Stomach (tissue), 9 donors: ENCODE measurements around the gene EPB41L2. TPM values are rescaled to one million over a fixed set of nuclear protein-coding genes. Genes with fewer than 3 reads are reported as not detected.
"Not testable (repeated sequence)": the region's sequence is repeated elsewhere in the genome, so short reads cannot be mapped to it uniquely, and the experiment has no call there.

Experiments
- DNase-seq, 2 donors: peaks; one replicate each; pipeline versions ENCODE4 v3.0.0 to v3.0.0-alpha.2; 2013 to 2019
- H3K27ac ChIP-seq, 5 donors: fragments of 200-600 bp in 4 of 5; sonication (generic) in 4 of 5; one replicate each; pipeline ENCODE4 v1.5.1; 2013 to 2019; ENCODE audit warnings: mild to moderate bottlenecking in 1 of 5, moderate library complexity in 1 of 5
- H3K27me3 ChIP-seq, 3 donors: fragments of 200-600 bp; sonication (generic); one replicate each; pipeline ENCODE4 v1.5.1; 2017 to 2019; ENCODE audit warnings: mixed run types in 1 of 3
- H3K36me3 ChIP-seq, 4 donors: fragments of 200-600 bp; sonication (generic); 1 replicate in 3 of 4; 2 replicates in 1 of 4; pipeline ENCODE4 v1.5.1; 2016 to 2019
- H3K4me1 ChIP-seq, 4 donors: fragments of 200-600 bp; sonication (generic); one replicate each; pipeline ENCODE4 v1.5.1; 2016 to 2019
- H3K4me3 ChIP-seq, 4 donors: fragments of 200-600 bp; sonication (generic) in 3 of 4; one replicate each; pipeline ENCODE4 v1.5.1; 2016 to 2019; ENCODE audit warnings: mild to moderate bottlenecking in 1 of 4
- H3K9me3 ChIP-seq, 4 donors: fragments of 200-600 bp; sonication (generic); one replicate each; pipeline ENCODE4 v1.5.1; 2016 to 2019
- EP300 ChIP-seq: sonication (generic); formaldehyde crosslinking; IDR thresholded peaks from one replicate; pipeline ENCODE4 v1.6.1; 2017; ENCODE audit warnings: antibody characterized with exemption
- POLR2A ChIP-seq, 4 donors: fragments of 450-650 bp; IDR thresholded peaks; one replicate each; pipeline ENCODE4 v1.6.1; 2016; ENCODE audit warnings: antibody characterized with exemption in 4 of 4, control low read depth in 2 of 4, mild to moderate bottlenecking in 1 of 4, moderate library complexity in 1 of 4
- POLR2AphosphoS5 ChIP-seq, 3 donors: sonication (generic); formaldehyde crosslinking; IDR thresholded peaks; one replicate each; pipeline ENCODE4 v1.6.1; 2016; ENCODE audit warnings: antibody characterized with exemption in 3 of 3
- WGBS, 5 donors: extraction: QIAGEN DNeasy Blood & Tissue Kit in 3 of 5; methylation state at CpG; one replicate each; pipeline versions ENCODE4 v1.1.5 to v1.1.7; 2013 to 2018; 5-methylcytosine and 5-hydroxymethylcytosine counted together
- intact Hi-C: fragments of 100-400 bp; cut with DNase I; formaldehyde crosslinking; loops from one replicate; pipeline ENCODE4 v1.15.1; 2023; ENCODE audit warnings: low total_unique reads
- polyA plus RNA-seq, 3 donors: library from polyadenylated mRNA; stranded (reverse); fragments of 200-250 nt; gene quantifications; one replicate each; pipeline ENCODE4 v1.2.3, GENCODE V29; 2013
- total RNA-seq, 5 donors: library from RNA; depleted of rRNA; stranded (reverse); fragments of >200 nt; gene quantifications; one replicate each; pipeline versions ENCODE4 v1.1.0 to v1.2.3, GENCODE V29; 2014 to 2016
- TF ChIP-seq, protein P1 (sequence below), 7 experiments: fragments of 450-650 bp in 4 of 7; fragments of 200-600 bp in 3 of 7; sonication (generic) in 3 of 7; IDR thresholded peaks; one replicate each; pipeline ENCODE4 v1.5.1; 2016 to 2019; ENCODE audit warnings: antibody characterized with exemption in 7 of 7, control low read depth in 2 of 7, mild to moderate bottlenecking in 1 of 7
- donor health status: healthy with polysubstance abuse.
- donor health status: Bipolar disorder and iron deficiency.
- donor health status: healthy.

Gene EPB41L2
- total and polyA plus RNA-seq, 8 donors, result 12.5 to 238 (median 30.2) TPM

DNA sequence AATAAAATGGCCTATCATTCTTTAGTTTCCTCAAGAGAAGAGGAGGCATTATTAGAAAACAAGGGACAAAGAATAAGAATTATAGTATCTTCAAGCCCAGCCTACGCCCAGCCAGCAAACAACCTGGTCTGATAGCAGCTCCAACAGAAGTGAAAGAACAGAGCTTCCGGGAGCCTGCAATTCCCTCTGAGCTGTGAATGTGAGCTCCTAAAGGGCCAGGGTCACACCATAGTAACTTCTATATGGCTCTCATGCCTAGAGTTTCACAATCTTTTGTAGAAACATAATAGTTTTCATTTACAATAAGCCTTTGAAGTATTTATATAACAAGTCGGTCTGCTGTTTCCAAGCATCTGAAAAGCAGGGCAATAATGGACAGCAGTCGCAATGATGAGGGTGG is 119.3 kb downstream of the EPB41L2 start:
- WGBS, 5 donors, result 32 to 59% (median 45%) methylated on average over 4 of the region's 4 CpGs
- no peaks in the 10 kb centered on the region for H3K27me3 ChIP-seq
- H3K27ac ChIP-seq, result peak overlapping the region in 2 of 5 donors; percentile 32 to 38
- intact Hi-C loops, result no loop called here
- H3K4me3 ChIP-seq, result no peak overlapping the region
- peak; percentile 31 to 67 for DNase-seq
- H3K36me3 ChIP-seq, result no peaks in the 10 kb centered on the region
- peaks cover 10 to 45% (median 20%) of the 10 kb centered on the region in 4 donors for H3K4me1 ChIP-seq
- H3K9me3 ChIP-seq, result no peaks in the 10 kb centered on the region
- TF ChIP-seq POLR2AphosphoS5 (IDR thresholded peaks at IDR 0.05) (no peak), POLR2A (IDR thresholded peaks at IDR 0.05) (no peak), EP300 (no peak)
- TF ChIP-seq, protein P1, sequence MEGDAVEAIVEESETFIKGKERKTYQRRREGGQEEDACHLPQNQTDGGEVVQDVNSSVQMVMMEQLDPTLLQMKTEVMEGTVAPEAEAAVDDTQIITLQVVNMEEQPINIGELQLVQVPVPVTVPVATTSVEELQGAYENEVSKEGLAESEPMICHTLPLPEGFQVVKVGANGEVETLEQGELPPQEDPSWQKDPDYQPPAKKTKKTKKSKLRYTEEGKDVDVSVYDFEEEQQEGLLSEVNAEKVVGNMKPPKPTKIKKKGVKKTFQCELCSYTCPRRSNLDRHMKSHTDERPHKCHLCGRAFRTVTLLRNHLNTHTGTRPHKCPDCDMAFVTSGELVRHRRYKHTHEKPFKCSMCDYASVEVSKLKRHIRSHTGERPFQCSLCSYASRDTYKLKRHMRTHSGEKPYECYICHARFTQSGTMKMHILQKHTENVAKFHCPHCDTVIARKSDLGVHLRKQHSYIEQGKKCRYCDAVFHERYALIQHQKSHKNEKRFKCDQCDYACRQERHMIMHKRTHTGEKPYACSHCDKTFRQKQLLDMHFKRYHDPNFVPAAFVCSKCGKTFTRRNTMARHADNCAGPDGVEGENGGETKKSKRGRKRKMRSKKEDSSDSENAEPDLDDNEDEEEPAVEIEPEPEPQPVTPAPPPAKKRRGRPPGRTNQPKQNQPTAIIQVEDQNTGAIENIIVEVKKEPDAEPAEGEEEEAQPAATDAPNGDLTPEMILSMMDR (IDR thresholded peaks at IDR 0.05), result no peak

DNA sequence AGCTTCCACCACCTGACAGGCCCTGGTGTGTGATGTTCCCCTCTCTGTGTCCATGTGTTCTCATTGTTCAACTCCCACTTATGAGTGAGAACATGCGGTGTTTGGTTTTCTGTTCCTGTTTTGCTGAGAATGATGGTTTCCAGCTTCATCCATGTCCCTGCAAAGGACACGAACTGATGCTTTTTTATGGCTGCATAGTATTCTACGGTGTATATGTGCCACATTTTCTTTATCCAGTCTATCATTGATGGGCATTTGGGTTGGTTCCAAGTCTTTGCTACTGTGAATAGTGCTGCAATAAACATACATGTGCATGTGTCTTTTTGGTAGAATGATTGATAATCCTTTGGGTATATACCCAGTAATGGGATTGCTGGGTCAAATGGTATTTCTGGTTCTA is 120.3 kb downstream of the EPB41L2 start:
- H3K4me3 ChIP-seq, H3K36me3 ChIP-seq, DNase-seq, H3K27me3 ChIP-seq, intact Hi-C loops, H3K27ac ChIP-seq, H3K9me3 ChIP-seq: not testable (repeated sequence)
- WGBS, 5 donors, result 95 to 98% (median 98%) methylated on average over 3 of the region's 3 CpGs
- peaks cover 10 to 43% (median 20%) of the 10 kb centered on the region in 4 donors for H3K4me1 ChIP-seq

DNA sequence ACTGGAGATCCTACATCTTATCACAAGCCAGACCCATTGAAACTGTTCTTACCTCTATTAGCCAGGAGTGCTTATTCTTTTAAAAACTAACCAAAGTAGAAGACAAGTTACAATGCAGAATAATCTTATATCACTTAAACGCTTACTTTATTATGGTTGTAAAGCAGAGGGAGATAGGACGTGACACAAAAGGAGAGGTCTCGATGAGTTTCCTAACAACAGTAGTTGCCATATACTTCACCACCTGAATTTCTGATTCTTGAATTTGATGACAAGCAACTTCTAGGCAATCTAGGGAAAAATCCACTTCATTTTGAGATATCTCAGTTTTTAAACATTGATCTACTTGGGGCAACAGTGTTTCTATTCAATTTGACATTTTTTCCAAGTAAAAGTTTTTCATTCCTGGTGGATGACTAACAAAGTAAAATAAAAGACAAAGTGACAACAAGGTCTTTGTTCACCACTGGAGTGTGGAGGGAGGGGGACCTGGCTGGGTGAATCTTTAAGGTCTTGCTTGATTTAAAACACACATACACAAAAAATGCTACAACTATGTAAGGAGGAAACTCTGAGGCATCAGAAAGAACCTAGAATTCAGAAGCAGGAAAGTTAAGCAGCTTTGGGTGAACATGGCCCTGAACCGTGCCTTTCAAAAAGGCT is 125.0 kb downstream of the EPB41L2 start:
- intact Hi-C loops, result no loop called here
- 91 to 96% (median 94%) methylated on average over 4 of the region's 4 CpGs for WGBS, 5 donors
- no peaks in the 10 kb centered on the region for H3K27me3 ChIP-seq
- no peak overlapping the region for H3K4me3 ChIP-seq
- H3K4me1 ChIP-seq, result peaks cover 7 to 31% (median 19%) of the 10 kb centered on the region in 4 donors
- no peaks in the 10 kb centered on the region for H3K36me3 ChIP-seq
- H3K9me3 ChIP-seq, result no peaks in the 10 kb centered on the region
- H3K27ac ChIP-seq, result no peak overlapping the region
- DNase-seq, result no peak
- TF ChIP-seq EP300 (no peak), POLR2A (IDR thresholded peaks at IDR 0.05) (no peak), POLR2AphosphoS5 (IDR thresholded peaks at IDR 0.05) (no peak)
- TF ChIP-seq, protein P1 (IDR thresholded peaks at IDR 0.05), result no peak

DNA sequence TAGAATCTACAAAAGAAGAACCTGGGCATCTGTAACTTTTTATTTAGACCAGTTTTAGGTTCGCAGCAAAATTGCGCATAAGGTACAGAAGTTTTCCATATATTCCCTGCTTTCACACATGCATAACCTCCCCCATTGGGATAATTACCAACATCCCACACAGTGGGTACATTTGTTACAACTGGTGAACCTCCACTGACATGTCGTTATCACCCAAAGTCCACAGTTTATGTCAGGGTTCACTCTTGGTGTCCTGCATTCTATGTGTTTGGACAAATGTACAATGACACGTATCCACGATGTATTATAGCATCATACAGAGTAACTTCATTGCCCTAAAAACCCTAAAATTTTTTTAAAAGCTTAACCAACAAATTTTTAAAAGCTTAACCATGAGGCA is 126.1 kb downstream of the EPB41L2 start:
- Histone ChIP-seq H3K27ac (no peak overlapping the region), H3K4me1 (peaks cover 7 to 38% (median 22%) of the 10 kb centered on the region in 4 donors), H3K4me3 (no peak overlapping the region), H3K27me3 (no peaks in the 10 kb centered on the region), H3K9me3 (no peaks in the 10 kb centered on the region), H3K36me3 (no peaks in the 10 kb centered on the region)
- no peak for DNase-seq
- WGBS, 5 donors, result 82 to 98% (median 96%) methylated on average over 5 of the region's 5 CpGs
- intact Hi-C loops, result no loop called here
- TF ChIP-seq, protein P1 (IDR thresholded peaks at IDR 0.05), result no peak

DNA sequence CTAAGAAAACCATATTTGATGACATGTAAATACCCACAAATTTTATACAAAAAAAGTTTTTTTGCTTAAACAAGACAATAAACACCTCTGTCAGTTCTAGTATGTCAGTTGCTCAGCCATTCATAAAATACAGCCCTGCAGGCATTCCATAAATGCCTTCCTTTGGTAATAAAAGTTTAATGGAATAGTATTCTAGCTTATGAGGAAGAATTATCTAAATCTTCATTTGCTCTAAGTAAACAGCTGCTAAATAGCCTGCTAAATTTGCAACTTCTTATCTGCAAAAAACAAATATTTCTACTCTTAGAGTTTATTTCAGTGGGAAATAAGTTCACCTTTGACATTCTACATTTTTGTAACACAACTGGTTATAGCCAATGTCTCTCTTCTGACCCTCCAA is 127.1 kb downstream of the EPB41L2 start:
- H3K4me1 ChIP-seq, result peaks cover 7 to 38% (median 22%) of the 10 kb centered on the region in 4 donors
- no peaks in the 10 kb centered on the region for H3K27me3 ChIP-seq
- H3K9me3 ChIP-seq, result no peaks in the 10 kb centered on the region
- no peak for TF ChIP-seq EP300
- TF ChIP-seq POLR2AphosphoS5 (IDR thresholded peaks at IDR 0.05), result no peak
- no peak for TF ChIP-seq POLR2A (IDR thresholded peaks at IDR 0.05)
- TF ChIP-seq, protein P1 (IDR thresholded peaks at IDR 0.05), result no peak
- DNase-seq, result no peak
- H3K4me3 ChIP-seq, result no peak overlapping the region
- intact Hi-C loops, result no loop called here
- H3K36me3 ChIP-seq, result no peaks in the 10 kb centered on the region
- no peak overlapping the region for H3K27ac ChIP-seq
